Stimulated activated CD4-positive, alpha-beta T cell treated with anti-CD3 and anti-CD28 coated beads, Interleukin-1b, Interleukin-23, amount 100 ng/mL, for 48 hours (primary cell): ENCODE measurements around the gene RBFOX1.
"Not testable (repeated sequence)": the region's sequence is repeated elsewhere in the genome, so short reads cannot be mapped to it uniquely, and the experiment has no call there.

Source experiments
- DNase-seq: peaks from one replicate; pipeline ENCODE4 v3.0.0-alpha.2; 2020

RBFOX1 gene

DNA sequence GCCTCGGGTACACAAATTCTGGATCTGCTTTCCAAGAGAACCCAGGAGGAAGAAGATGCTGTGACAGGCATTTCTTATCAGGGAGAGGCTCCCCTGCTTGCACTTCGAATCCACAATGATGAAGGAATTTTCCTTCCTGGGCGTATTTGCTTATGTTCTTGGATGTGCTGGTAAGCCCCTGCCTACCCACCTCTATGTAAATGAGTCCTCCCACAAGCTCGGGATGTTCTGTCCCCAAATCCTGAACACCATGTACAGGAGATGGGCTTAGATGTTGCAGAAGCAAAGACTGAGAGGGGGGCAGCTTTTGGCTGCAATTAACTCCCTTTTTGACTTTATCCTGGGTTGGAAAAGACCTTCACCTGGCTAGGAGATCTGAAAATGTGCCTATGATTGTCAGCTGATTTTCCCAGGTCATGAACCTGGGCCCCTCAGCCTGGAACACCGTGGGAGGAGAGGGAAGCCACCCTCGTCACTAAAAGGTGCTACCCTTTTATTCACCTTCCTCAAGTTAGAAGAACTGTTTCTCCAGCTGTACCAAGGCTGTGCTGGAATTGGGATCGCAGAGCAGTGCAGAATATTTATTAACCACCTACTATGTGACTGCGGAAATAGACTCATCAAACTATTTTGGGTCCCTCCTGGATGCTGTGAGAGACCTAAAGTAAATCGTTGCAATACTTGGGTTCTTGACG lies 150.1 kb downstream of the RBFOX1 start:
- DNase-seq = no peak

DNA sequence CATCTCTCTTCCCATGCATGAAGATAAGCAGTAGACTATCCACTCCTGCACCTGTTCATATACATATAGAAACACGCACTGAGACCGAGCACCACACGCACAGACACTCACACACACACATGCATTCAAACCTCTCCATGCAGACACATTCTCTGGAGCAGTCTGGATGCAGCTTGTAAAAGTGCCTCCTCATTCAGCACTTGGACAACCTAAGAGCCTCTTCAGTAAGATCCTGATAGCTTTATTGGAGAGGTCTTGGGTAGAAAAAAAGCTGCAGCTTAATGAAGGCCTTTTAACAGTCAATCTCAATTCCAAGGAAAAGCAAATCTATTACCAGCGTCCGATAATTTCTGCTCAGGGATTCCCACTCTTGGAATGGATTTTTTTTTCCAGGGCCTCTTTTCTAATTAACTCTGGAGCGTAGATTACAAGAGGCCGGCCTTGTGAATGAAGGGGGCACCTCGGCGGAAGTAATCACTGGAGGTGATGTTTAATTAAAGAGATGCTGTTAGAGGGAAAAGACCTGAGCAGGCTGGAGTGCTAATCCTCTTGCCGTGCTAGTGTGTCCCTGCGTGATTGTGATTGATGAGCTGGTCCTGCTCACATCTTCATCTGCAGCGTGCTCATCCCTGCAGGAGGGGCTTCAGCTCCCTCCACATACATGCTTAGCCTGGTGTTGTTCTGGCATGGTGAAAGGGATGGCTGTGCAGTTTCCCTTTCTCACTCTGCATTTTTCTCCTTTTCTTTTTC lies 155.1 kb downstream of the RBFOX1 start:
- DNase-seq = no peak

DNA sequence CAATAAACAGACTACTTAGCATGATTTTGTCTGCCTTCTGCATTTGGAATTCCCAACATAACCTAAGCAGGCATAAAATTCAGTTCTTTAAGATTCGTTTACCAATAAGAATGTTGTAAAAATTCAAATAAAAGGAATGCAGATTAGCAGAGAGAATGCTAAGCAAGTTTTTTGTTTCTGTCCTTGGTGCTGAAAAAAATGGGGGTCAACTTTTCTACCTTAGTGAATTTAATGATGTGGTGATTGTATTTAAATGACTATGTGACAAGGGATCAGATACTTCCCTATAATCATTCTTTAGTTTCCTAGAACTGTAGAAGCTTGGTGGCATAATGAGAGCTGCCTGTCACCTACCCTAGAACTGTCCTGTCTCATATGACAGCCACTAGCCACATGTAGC lies 159.5 kb downstream of the RBFOX1 start:
- DNase-seq = no peak

DNA sequence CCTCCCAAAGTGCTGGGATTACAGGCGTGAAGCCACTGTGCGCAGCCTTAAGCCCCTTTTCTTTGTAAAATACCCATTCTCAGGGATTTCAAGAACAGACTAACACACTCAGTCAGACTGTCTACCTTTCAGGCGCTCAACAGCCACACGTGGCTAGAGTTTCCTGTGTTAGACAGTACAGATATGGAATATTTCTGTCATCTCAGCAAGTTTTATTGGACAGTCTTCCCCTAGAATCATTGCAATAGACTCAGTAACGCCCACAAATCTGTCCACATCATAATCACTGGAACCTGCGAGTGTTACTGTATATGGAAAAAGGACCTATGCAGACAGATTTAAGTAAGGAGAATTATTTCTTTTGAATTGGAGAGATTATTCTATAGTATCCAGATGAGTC lies 160.5 kb downstream of the RBFOX1 start:
- DNase-seq = no peak

DNA sequence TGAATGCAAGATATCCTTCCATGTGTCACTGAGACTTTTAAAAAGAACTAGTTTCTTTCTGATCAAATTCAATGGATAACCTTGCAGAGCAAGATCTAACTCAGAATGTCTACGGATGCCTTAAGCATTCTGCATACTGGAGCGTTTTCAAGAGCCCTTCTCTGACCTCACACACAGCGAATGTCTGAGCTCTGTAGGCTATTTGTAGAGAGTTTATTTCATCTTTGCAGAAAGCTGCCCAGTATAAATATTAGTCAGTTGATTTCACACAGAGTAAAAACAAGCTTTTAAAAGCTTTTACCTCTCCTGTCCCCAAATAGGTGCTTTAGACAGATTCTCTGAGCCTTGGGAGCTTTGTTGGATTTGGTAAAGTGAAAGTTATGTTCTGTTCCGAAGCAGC lies 165.0 kb downstream of the RBFOX1 start:
- DNase-seq = no peak

DNA sequence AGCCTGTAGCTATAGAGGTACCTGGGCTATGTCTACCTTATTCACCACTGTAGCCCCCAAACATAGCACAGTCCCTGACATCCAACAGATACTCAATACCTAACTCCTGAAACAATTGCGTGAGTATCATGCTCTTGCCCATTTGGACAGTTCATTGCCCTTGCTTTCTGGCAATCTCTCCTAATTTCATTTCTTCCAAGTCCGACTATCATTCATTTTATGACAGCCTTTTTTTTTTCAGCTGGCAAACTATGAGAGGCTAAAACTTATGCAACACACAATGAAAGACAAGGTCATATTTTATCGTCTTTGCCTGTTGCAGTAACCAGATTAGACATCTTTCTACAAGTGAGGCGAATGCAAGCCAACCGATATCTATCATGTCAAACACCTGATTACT lies 169.2 kb downstream of the RBFOX1 start:
- no peak for DNase-seq

DNA sequence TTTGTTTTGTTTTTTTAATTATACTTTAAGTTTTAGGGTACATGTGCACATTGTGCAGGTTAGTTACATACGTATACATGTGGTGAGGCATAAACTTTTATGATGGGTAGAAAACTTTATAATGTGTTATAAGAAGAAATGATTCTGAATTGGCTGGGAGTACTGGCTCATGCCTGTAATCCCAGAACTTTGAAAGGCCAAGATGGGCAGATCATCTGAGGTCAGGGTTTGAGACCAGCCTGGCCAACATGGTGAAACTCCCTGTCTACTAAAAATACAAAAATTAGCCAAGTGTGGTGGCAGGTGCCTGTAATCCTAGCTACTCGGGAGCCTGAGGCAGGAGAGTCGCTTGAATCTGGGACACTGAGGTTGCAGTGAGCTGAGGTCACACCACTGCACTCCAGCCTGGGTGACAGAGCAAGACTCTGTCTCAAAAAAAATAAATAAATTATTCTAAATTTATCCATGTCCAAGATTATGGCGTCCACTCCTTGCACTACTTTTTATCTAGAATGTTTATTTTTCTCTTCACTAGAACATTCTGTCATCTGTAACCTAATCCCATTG lies 170.0 kb downstream of the RBFOX1 start:
- DNase-seq = not testable (repeated sequence)

DNA sequence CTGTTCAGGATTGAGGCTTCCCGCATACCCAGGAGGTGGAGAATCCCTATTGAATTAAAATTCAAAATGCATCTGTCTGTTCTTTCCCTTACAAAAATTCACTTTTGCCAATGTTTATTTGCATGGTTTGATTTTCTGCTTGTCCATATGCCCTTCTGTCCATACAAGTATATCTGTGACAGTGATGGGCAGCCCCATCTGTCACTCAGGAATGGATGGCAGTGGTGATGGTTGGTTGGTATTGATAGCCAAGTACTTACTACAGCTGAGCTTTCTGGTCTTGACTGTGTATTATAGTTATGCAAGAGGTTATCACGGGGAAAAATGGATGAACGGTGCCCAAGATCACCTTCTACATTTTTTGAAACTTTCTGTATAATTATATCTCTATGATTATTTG lies 171.0 kb downstream of the RBFOX1 start:
- DNase-seq = no peak

DNA sequence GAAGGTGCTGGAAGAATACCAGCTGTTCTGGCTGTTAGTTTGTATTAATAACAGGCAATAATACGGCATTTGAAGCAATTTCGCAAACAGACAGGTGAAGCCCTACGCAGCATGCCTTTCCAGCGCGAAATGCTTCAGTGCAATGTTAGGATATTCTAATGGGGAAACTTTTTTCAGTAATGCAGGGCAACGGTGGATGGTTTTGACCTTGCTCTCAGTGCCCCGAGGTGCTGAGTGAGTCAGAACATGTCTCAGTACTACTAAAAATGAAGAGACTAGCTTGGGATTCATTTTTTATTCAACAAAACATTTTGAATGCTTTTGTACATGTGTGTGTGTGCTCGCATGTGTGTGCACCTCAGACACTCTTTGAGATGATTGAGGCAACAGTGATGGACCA lies 172.2 kb downstream of the RBFOX1 start:
- no peak for DNase-seq

DNA sequence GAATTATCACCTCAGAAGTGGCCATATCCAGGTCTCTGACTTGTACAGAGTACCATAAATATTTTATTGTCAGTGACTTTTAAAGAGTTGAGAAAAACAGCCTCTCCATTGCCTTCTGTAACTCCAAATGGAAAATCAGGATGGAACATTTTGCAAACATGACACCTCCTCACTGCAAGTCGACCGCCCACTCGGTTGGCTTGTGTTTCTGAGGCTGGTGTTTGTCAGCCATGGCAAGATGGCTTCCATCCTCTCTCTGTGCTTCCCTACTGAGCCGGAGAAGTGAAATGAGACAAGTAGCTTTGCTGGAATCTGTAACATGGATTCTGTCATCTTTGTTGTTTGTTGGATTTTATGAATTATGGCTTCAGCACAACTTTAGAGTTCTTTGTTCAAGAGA lies 172.8 kb downstream of the RBFOX1 start:
- DNase-seq = no peak

DNA sequence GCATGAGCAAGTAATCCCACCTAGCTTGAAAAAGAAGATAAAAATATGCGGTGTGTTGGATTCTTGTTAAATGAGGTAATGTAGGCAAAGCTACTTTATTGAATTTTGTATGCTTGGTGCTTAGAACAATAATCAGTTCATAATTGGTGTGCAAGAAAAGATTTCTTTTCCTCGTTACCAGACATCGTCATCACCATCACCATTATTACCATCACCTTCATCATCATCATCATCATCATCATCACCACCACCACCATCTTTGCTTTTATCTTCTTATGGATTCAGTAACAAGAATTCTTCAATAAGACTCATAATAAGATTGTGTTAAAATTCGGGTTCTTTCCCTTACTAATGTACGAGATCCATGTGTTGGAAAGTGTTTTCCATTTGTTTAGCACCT lies 173.7 kb downstream of the RBFOX1 start:
- DNase-seq = no peak

DNA sequence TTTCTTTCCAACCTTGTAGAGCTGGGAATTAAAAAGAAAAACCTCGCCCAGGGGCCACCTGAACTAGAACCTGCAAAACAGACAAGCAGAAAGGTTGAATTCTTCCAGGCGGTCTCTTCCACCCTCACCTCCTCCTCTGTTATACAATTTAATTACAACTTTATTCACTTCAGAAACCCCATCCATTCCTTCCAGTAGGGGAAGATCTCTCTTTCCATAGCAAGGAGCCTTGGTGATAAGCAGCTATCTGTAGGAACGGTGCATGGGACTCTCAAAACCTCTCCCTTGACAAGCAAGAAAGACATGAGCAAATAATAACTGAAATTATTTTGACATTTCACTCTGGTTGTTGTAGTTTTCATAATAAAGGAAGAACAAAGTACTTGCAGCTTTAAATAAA lies 176.0 kb downstream of the RBFOX1 start:
- DNase-seq = no peak

DNA sequence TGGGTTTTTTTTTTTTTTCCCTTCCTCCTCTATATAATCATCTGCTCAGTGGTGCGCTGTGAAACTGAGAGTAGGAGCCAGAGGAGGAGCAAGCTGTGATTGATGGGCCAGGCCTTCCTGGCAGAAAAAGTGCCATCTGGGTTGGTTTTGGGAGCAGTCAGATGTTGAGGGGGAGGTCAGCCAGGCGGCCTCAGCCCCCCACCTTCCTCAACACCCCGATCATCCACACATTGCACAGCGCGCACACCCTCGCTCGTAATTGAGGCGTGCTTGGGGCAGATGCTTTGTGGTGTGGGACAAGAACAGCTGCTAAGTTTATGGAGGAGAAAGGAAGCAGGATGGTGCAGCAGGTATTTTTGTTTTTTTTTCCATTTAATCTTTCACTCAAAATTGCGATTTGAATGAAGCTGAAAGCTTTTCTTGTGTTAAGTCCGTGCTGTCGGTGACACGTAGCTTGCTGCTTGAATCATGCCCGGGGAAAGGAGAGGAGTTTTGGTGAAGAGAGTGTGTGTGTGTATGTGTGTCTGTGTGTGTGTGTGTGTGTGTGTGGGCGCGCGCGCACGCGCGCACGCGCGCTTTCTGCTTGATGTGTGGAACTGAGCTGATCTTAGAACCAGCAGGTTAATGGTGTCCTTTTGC lies 177.4 kb downstream of the RBFOX1 start:
- DNase-seq = no peak

DNA sequence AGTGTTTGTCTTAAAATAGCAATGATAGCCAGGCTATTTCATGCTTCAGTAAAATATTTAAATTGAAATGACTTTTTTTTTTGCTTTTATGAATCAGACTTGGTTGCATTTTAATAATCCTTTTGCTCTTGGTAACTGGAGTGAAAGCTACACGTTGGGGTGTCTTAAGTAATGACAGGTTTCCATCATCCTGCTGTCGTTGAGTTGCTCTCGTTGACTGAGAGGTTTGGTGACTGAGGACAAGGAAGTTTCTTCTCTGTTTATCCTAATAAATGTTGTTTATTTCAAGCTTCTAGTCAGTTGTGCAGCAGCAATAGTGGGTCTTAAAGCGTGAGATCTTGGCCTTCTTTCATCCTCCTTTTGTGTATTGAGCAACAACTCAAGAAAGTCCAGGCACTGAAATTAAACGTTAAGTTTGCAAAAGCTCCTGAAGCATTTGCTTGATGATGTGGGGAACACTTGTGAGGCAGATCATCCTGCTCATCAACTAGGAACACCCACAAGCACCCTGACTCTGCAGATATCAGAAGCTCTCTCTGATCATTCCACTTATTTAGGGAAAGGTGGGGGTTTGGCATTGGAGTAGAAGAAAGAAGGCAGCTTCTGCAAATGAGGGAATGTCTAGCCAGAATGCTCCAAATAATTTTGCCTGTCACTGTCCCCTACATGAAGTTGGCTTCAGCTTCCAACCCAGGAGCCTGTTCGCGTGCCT lies 179.1 kb downstream of the RBFOX1 start:
- no peak for DNase-seq

DNA sequence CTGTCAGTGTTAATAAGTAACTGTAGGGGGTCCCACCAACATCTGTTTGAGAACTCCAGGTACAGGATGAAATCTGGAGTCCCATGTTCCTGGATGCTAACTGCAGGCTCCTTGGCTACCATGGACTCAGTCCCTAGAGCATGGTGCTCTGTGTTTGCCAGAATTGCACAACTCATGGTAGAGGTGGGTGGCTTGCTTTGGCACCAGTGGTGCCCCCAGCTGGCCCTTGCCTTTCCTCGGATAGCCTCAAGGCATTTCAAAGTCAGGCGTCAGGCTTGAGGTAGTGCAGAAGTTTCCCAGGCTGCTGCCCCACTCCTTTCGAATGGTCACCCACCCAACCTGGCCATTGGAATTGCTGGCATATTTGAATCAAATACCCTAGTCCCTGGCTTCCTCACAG lies 179.9 kb downstream of the RBFOX1 start:
- no peak for DNase-seq

DNA sequence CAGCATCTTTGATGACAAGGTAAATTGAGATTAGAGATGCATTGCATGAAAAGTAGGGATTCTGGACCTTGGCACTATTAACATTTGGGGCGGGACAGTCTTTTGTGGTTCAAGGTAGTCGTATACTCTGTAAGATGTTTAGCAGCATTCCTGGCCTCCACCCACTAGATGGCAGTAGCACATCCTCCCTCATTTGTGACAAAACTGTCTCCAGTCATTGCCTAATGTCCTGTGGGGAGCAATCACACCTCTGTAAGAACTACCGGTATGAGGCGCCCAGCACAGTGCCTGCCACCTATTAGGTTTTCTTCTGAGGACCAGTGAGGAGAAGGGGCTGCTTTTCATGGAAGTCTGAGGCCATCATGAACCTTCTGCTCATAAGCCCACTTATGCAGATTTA lies 180.8 kb downstream of the RBFOX1 start:
- peak; percentile 2 for DNase-seq

DNA sequence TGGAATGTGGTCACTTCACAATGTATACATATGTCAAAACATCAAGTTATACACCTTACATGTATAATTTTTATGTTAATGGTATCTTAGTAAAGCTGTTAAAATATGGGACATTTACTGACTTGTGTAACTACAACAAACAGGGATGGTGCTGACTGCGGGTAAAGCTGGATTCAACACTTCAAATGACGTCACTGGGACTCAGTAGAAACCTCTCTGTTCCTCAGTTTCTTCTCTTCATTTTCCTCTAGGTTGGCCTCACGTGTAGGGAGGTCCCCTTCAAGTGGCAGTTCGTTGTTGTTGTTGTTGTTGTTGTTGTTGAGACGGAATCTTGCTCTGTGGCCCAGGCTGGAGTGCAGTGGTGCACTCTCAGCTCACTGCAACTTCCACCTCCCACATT lies 182.9 kb downstream of the RBFOX1 start:
- DNase-seq = no peak

DNA sequence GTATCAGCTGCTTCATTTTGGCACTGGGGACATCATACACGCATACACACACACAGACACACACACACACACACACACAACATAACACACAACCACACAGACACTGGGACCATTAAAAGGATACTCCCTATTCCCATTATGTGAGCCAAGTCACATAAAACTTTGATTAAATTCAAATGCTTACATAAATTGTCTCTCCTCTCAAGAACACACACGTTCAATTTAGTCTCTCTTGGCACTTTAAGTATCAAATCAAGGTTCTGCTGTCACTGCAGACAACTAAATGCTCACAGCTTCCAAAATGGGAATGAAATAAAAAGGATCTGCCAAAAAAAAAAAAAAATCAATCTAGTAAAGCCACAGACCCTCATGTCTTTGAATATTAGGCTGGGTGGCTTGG lies 184.9 kb downstream of the RBFOX1 start:
- DNase-seq = no peak

DNA sequence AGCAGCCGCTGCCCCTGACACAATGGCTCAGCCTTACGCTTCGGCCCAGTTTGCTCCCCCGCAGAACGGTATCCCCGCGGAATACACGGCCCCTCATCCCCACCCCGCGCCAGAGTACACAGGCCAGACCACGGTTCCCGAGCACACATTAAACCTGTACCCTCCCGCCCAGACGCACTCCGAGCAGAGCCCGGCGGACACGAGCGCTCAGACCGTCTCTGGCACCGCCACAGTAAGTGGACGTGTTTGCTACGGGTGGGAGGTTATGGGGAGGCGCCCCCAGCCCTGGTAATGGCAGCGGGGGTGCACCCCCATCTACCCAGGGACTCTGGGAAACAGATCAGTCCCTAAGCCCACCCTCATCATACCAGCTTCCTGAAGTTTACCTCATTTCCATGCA lies 185.5 kb downstream of the RBFOX1 start:
- DNase-seq = no peak

DNA sequence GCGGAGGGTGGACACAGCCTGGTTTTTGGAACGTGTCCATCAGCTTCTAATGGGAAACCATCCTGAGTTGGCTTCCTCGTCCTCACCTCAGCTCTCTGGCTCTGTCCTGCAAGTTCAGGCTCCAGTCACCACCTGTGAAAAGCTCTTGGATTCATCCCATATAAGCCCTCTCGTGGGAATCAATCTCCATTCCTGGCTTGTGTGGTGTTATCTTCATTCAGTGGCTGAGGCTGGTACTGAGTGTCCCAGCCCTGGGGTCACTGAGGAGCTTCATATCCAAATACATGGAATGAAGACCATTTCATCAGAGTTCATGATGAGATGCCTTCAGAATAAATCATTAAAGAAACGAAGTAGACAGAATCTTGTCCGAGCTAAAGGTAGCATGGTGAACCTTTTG lies 189.2 kb downstream of the RBFOX1 start:
- DNase-seq = no peak

DNA sequence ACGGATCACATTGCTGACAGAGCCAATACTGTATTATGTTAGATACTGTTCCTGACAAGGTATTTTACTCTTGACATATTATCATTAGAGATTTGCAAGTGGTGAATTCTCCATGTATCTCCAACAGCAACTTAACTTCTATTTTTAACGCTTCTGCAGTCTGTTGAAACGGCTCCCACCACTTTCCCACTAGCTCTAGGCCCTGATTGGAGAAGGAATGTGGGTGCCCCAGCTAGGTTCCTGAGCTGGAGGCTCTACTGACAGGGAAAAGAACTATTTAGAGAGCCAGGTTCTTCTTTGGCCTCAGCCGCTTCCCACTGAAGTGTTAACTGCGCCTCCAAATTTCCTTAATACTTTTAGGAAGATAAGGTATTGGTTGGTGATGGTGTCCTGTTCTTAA lies 191.8 kb downstream of the RBFOX1 start:
- no peak for DNase-seq

DNA sequence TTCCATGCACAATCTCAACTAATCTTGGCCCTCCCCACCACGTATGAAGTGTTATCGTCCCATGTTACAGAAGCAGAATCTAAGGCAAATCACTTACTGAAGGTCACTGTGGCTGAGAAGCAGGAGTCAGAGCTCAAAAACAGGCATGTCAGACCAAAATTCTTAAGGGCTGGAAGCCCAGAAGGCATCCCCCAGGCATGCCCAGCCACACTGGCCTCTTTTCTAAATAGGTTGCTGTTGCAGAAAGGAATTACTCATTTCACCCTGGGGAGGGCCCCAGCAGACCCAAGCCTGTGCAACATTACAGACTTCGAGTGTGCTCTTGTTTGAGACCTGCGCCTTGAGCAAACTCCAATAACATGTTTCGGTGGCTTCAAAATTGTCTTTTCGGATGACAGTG lies 194.1 kb downstream of the RBFOX1 start:
- no peak for DNase-seq

DNA sequence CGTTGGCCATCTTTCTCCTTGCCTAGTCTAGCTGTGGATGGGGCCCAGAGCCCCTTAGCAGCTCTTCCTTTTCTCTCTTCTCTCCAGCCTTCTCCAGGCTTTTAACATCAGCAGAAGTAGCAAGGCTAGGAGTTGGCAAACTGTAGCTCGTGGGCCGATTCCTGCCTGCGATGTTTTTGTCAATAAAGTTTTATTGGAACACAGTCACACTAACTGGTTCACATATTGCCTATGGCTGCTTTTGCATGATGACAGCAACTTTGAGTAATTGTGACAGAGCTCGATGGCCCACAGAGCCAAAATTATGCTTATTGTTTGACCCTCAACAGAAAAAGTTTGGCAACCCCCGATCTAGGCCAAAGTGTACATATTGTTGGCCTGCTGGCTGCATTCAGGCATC lies 199.9 kb downstream of the RBFOX1 start:
- DNase-seq = no peak
